Stimulated activated naive CD8-positive, alpha-beta T cell treated with anti-CD3 and anti-CD28 coated beads, Interleukin-15, Interleukin-2, amounts not matched to agents 100 U/mL and 50 U/mL, for 24 hours (primary cell): ENCODE results near the gene SUSD4.

Experiments
- ATAC-seq: fragments of 150-1000 bp; cut with Tn5 transposase; one replicate; pipeline ENCODE4 v1.10.0; 2021
- DNase-seq: peaks from one replicate; pipeline ENCODE4 v3.0.0; 2021

SUSD4 gene

DNA sequence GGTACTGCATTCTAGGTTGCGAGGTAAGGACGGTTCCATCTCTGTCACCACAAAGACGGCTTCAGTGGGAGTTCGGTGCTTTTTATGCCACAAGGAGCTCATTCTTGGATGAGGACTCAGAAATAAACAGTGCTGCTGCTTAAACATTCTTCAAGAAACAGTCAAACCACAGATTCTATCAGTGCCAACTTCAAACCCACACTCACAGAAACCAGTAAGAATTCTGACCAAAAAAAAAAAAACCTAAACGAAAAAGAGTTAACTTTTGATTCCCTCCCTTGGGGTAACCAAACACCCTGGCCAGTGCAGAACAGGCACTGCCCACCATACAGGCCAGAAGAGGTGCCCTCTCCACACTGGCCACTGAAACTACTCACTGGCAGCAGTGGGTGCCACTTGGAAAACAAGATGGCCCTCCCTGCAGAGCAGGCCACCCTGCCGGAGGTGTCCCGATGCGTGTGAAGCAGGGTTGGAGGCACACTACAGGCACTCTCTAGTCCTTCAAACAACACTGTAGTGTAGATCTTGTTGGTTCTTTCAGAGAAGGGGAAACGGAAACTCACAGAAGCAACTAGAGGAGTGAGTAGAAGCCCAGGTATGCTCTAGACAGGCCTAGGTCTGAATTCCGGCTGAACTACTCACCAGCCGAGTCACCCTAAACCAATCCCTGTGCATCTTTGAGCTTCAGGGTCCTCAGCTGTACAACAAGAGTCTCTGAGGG lies 133.7 kb downstream of the SUSD4 start:
- DNase-seq (peak; percentile 32), ATAC-seq (peak; percentile 75)

DNA sequence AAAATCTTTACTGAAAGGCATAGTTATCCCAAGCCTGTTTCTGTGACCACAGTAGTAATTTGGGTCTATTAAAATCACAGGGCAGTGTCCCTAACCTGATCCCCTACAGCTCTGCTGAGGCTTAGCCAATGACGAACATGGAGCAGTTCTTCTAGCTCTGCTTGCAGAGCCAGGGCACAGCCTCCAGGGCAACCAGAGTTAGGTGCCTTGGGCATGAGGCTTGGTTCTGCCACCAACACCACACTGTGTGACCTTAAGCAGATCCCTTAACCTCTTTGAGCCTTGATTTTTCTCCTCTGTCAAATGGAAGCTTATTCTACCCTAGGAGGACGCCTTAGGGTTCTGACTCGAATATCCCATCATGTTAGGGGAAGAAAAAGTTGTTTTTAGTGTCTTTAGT lies 134.2 kb downstream of the SUSD4 start:
- ATAC-seq (peak; percentile 45), DNase-seq (peak; percentile 26)

DNA sequence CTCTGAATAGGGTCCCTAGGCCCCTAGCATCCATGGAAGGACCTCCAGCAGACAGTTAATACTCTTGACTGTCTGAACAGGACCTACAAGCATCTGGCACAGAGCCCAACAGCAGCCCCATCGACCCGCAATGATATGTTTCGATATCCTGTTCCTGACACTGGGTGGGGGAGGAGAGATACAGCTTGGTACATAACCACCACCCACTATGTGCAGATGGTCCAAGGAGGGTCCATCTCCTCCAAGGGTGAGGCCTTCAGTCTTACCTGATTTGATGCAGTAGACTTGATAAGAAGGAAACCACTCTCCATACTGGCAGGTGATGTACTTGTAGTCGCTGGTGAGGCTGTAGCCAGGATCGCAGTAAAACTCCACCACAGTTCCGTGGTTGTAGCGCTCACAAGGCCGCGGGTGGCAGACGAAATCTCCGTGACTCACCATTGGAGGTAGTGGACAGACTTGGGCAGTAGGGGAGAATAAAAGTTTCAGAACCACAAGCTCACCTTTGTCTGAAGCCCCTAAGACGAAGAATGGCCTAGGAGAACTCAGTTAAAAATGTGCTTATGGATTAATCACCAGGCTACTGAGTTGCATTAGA lies 134.9 kb downstream of the SUSD4 start:
- ATAC-seq (no peak), DNase-seq (no peak)

DNA sequence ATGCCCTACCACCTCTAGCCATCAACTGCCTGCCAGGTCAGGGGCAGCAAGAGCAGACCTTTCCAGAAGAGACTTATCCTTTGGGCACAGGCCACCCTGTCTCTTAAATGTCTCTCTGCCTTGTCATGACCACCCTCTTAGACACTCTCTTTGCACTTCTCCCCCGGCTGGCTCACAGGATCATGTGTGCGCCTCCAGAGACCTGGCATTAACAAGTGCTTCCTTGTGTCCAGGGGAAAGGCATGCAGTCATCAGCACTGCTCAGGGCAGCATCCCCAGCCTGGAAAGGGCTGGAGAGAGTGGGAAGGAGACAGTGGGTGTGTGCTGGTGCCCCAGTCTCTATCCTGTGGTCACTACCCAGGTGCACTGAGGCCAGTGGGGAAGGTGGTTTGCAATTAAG lies 135.8 kb downstream of the SUSD4 start:
- DNase-seq (no peak), ATAC-seq (no peak)

DNA sequence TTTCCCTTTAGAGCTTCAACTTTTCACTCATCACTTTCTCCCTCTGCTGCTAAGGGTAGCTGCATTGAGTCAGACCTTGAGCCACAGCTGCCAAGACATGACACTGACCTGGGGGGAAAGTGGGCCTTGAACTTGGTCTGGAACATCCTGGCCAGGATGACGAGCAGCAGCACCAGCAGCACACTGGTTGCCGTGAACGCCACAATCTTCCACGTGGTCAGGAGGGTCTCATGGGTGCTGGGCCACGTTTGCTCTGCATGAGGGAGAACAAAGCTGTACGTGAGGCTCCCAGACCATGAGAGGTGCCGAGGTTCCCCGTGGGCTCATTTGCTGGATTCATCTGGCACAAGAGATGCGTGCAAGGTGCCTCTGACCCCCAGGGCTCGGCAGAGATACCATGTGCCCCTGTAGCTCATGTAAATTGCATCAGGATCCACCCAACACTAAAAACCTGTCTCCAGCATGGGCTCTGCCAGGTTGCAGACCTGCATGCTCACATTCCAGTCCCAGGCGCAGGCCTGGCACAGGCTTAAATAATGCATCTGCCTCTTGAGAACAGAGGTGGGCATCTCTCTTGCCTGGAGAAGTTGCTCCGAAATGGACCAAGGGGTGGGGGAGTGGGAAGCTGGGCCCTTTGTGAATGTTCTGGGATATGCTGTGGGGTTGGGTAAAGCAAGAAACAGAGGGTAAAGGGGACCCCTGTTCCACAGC lies 136.3 kb downstream of the SUSD4 start:
- ATAC-seq (no peak), DNase-seq (no peak)

DNA sequence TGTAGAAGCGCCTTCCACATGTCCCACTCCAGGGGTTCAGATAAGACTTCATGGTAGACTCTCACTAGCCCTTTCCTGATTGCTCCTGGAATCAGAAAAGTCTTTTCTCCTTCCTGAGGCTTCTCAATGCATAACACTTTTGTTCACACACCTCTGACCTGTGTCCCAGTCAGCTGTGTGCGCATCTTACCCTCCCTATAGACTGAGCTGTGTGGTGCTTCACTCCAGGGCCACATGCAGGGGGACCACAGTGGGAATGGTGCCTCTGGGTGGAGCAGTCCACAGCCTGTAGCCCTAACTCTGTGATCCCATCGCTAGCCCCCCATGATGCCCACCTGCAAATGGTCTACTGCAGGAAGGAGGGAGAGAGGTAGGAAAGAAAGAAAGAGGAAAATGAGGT lies 136.9 kb downstream of the SUSD4 start:
- no peak for DNase-seq
- ATAC-seq = no peak

DNA sequence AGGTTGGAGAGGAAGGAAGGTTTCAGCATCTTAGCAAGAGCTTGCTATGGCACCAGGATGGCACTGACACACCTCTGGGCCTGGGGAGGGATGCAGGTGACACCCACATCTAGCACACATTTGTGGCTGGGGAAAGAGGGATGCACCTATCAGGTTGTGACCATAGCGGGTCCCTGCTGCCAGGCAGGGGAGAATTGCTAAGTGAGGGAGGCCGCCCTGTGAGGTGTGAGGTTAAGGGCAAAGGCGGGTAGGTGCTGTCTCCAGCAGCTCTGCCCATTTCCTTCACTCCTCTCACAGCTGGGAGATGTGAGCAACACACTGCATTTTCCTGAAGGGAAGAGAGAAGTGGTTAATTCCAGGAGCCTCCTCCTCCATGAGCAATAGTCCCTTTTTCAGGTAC lies 137.7 kb downstream of the SUSD4 start:
- DNase-seq (no peak), ATAC-seq (no peak)

DNA sequence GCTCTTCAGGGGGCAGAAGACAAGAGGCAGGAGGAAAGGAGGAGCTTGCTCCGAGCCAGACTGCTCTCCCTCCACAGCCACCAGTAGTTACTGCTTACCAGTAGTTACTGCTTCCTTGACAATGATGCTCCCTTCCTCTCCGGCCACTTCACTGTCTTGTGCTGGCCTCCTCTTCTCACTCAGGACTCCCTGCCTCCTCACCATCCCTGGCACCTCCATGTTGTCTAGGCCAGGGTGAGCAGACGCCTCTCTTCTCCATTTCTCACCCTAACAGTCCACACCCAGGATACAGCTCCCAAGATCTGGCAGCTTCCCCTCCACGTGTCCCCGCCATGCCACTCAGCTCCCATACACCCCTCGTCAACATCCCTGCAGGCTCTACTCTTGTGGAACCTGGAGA lies 138.5 kb downstream of the SUSD4 start:
- DNase-seq = no peak
- no peak for ATAC-seq

DNA sequence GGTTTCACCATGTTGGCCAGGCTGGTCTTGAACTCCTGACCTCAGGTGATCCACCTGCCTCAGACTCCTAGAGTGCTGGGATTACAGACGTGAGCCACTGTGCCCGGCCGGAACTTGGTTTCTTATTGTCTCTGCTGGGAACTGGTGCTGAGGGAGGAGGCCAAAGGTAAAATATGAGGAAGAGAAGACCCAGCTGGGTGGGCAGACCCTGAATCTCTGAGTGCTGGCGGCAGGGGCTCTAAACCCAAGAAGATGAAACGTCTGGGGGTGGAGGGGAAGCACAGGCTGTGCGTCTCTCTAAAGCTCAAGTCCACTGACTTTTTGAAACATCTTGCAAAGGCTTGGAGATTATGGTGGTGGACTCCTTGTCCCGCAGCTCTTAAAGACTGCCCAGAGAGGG lies 138.9 kb downstream of the SUSD4 start:
- no peak for DNase-seq
- ATAC-seq = no peak

DNA sequence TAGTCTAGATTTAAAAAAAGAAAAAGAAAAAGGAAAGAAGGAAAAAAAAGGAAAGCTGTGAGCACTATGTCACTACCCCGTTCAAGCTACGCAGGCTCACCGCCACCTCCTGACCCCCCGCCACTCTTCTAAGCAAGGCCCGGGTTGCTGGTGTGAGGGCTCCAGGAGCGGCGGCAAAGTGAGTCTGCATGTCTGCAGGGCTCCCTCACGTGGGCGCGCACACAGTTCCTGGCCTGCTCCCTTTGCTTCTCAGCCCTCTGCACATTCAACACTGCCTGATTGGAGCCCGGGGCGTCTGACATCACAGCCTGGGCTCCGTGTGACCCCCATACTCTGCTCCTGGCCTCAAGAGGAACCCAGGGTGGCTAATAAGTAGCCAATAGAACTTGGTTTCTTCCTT lies 139.5 kb downstream of the SUSD4 start:
- ATAC-seq (peak; percentile 13), DNase-seq (no peak)

DNA sequence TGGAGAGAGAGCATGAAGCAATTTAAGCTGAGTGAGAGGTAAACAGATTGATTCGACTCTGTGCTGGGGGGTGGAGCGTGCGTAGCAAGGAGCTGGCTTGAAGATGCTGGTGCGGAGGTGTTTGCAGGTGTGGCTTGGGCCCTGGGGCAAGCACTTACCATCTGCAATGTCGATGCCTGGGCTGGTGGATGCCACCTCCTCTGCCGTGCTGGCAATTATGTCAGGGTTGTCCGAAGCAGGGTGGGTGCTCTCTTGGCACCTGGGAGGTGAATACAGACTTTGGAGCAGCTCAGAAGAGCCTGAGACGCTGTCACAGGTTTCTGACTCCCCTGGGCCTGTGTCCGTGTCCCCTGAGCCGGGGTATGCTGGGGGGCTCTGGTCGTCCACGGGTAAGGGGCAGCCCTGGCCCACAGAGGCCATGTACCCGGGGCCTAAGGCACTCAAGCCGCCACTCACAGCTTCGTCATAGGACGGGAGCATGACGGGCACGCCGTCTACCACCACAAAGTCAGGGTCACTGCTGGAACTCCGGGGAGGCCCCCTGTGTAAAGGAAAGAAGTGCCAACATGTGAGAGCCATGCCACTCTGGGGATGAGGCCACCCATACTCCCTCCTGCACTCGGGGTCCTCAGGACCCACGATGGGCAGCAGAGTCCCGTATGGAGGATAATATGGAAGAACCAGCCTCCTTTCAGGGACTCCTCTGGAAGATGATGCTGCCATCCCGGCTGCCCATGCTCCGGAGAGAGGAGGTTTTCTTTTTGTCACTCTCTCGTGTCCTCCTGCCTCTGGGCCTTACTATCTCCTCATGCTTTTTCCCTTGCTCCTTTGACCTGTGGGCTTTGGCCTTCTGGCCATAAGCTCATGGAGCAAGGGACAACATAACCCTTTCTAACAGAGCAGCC lies 140.6 kb downstream of the SUSD4 start:
- ATAC-seq (no peak), DNase-seq (no peak)

DNA sequence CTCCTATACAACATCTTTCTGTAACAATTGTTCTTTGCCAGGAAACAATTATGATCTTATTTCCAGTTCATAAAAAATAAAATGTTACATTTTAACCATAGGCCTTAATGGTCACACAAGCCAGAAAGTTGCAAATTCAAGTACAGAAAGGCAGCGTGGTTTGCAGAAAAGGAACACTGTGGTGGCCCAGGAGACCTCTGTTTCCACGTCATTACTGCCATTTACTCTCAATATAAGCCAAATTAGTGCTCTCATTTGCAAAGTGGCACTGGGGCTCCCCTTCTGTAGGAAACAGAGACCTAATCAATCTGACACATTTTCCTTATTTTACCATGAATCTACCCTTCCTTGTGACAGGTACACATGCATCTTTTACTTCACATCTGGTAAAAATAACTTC lies 141.6 kb downstream of the SUSD4 start:
- DNase-seq = no peak
- ATAC-seq = no peak

DNA sequence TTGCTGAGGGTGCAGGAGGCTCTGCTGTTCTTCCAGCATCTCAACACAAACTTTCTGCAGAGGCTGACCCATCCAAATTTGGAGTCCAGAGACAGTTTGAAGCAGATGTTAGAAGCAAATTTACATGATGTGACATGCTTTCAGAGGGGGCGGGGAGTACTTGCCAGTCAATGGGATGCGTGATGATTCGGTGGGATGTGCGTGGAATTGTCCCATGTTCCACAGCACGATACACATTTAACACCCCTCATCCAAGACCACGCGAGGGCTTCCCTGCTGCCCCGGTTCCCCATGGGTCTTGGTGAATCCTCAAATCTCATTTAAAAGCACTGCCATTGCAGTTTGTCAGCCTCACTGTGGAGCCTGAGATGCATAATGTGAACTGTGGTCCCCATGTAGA lies 142.3 kb downstream of the SUSD4 start:
- no peak for DNase-seq
- no peak for ATAC-seq

DNA sequence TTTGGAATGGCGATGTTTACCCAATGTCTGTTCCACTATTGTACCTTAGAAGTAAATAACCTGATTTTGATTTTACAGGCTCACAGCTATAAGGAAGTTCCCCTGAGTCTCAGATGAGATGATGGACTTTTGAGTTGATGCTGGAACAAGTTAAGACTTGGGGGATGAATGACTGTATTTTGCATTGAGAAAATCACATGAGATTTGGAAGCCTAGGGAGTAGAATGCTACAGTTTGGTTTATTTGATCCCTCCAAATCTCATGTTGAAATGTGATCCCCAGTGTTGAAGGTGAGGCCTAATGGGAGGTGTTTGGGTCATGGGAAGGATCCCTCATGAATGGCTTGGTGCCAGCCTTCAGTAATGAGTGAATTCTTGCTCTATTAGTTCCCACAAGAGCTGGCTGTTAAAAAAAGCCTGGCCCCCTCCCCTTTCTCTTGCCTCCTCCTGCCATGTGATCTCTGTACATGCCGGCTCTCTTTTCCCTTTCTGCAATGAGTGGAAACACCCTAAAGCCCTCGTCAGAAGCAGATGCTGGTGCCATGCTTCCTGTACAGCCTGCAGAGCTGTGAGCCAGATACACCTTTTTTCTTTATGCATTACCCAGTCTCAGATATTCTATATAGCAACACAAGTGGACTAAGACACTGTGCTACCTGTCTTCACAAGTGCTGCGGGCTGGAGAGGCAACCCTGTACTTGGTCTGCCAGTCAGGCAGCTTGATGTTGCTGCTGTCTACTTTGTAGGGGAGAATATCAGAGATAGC lies 143.9 kb downstream of the SUSD4 start:
- ATAC-seq (no peak), DNase-seq (no peak)

DNA sequence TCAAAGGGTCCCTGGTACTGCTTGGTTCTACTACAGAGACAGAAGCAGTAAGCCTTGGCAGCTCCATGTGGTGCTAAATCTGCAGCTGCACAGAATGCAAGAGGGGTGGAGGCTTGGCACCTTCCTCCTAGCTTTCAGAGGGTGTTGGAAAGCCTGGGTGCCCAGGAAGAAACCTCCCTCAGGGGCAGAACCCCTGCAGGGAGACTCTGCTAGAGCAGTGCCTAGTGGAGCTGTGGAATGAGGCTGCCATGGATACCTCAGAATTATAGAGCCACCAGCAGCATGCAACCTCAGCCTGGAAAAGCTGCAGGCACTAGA lies 144.7 kb downstream of the SUSD4 start:
- no peak for DNase-seq
- no peak for ATAC-seq

DNA sequence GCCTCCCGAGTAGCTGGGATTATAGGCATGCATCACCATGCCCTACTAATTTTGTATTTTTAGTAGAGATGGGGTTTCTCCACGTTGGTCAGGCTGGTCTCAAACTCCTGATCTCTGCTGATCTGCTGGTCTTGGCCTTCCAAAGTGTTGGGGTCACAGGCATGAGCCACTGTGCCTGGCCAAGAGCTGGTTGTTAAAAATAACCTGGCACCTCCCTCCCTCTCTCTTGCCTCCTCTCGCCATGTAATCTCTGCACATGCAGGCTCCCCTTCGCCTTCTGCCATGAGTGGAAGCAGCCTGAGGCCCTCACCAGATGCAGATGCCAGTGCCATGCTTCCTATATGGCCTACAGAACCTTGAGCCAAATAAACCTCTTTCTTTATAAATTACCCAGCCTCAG lies 146.2 kb downstream of the SUSD4 start:
- DNase-seq (no peak), ATAC-seq (no peak)

DNA sequence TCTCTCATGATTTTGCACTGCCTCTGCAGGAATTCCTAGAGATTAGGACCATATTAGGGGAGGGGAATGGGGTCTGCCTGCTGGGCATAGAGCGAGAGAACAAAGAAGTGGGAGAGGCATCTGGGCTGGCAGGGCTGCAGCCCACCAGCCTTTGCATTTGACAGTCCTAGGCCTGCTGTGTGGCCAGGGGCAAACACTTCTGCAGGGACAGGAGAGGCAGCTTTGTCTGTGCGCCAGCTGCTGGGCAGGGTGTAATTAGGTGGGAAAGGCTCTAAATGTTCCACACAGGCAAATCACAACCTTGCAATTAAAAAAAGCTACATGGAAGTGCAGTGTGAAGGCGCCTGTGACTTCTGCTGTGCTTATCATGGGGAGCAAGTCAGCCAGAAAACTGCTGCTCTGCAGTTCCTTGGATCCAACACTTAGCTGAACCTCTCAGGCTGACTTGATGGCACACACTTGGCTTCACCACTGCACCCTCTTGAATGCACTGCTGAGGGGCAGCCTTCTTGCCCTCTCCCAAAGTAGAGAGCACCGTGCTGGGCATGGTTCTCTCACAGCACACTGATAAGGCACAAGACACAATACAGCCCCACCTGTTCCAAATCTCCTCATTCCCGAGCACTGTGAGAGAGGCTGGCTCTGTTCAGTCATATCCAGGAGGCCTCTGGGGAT lies 147.3 kb downstream of the SUSD4 start:
- DNase-seq (no peak), ATAC-seq (no peak)

DNA sequence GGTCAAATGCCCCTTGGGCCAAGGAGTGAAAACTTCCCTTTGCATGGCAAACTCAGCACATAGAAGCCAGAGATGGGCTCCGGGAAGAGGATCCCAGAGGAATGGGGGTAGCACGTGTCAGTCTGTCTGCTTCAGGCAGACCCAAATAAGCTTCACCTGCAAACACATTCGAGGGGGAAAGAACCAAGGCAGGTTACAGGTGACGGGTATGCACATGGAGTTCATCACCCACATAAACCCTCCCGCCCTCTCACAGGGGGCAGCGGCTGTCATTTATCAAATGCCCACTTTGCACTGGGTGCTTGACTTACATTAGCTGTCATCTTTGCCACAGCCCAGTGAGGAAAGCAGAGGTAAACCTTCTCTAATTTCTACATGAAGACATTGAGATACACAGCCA lies 147.9 kb downstream of the SUSD4 start:
- DNase-seq = no peak

DNA sequence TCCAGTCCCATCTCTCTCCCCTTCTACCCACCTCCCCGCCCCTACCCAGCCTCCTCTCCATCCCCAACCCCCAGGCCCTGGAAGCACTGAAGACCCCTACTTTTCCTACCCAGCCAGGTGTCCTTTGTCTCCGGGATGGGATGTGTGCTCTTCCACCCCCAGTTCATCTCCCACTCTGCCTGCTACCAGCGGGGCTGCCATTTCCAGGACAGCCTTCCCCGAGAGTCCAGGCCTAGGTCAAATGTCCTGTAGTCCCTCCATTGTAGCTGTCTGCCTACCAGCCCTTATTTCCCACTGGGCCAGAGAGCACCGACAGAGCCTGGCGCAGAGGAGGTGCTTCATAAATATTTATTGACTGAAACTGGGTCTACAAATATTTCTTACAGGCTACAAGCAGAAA lies 148.9 kb downstream of the SUSD4 start:
- DNase-seq (no peak), ATAC-seq (no peak)

More for the DNA sequence above, 147.9 kb downstream of the SUSD4 start:
- ATAC-seq = no peak

DNA sequence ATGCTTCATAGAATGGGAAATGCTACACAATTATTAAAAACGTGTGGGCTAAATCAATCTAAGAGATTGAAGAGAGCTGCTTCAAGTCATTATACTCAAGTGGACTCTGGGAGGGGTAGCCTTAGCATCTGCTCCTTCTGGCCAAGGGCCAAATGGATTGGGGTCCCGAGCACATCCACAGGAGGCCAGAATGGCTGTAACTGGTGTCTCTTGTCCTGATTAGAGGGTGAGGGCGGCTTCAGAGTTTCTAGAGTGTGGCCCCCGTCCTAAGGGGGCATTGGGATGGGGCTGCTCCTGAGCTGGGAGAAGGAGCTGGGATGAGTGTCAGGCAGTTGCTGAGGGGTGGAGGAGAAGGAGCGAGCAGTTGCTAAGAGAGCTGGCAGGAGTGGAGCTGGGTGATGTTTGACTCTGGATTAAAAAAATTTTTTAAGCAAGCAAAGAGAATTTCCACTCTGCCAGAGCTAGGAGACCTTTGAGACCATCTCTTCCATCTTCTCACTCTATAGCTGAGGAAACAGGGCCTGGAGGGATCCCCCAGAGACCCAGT lies 149.6 kb downstream of the SUSD4 start:
- ATAC-seq (no peak), DNase-seq (no peak)

DNA sequence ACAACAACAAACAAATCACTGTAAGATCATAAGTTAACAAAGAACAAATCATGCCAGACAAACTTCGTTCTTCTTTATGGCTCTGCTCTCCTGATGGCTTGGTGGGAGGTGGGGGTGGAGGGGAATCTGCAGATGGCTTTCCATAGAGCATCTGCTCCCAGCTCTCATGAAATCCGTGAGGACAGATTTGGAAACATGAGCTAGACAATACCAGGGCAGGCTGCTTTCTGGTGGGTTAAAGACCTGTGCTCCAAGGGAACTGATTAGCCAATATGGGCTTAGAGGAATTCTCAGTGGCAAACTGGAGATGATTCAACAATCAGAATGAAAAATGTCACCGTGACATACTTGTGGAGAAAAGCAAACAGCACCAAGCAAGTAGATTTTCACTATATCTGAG lies 151.5 kb downstream of the SUSD4 start:
- ATAC-seq (no peak), DNase-seq (no peak)
